ENCODE measurements around the gene TDRD10.

TDRD10 gene

GRCh38 chr1:154557248-154557938 lies 55.4 kb downstream of the TDRD10 start:
- DNase-seq (ENCODE audit: low spot score) = no peak
- in situ Hi-C loops (cut with MboI; ENCODE audit: low pct_unique_long_range_greater_than_20kb, low sequenced_read_pairs, unreplicated experiment) = loop anchor here (25.0 kb wide), 1 partner anchor 330 kb away; no protein-coding TSS in a partner anchor
- TF ChIP-seq, protein P1, sequence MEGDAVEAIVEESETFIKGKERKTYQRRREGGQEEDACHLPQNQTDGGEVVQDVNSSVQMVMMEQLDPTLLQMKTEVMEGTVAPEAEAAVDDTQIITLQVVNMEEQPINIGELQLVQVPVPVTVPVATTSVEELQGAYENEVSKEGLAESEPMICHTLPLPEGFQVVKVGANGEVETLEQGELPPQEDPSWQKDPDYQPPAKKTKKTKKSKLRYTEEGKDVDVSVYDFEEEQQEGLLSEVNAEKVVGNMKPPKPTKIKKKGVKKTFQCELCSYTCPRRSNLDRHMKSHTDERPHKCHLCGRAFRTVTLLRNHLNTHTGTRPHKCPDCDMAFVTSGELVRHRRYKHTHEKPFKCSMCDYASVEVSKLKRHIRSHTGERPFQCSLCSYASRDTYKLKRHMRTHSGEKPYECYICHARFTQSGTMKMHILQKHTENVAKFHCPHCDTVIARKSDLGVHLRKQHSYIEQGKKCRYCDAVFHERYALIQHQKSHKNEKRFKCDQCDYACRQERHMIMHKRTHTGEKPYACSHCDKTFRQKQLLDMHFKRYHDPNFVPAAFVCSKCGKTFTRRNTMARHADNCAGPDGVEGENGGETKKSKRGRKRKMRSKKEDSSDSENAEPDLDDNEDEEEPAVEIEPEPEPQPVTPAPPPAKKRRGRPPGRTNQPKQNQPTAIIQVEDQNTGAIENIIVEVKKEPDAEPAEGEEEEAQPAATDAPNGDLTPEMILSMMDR (IDR thresholded peaks at IDR 0.05; ENCODE audit: extremely low read depth, insufficient read depth, missing control alignments) = no peak

- in situ Hi-C loops (cut with MboI; ENCODE audit: low pct_unique_long_range_greater_than_20kb, low sequenced_read_pairs, unreplicated experiment) = loop anchor here (25.0 kb wide), 1 partner anchor 329 kb away; no protein-coding TSS in a partner anchor
- TF ChIP-seq, protein P1 (IDR thresholded peaks at IDR 0.05; ENCODE audit: extremely low read depth, insufficient read depth, missing control alignments) = no peak
- DNase-seq (ENCODE audit: low spot score) = no peak
These were observed 56.1 kb downstream of the TDRD10 start, which contains the start of gene UBE2Q1 for GRCh38 chr1:154557939-154558719. Gene UBE2Q1 (minus strand): TSS chr1:154558662. CDS start chr1:154558553, 109 bp downstream.

GRCh38 chr1:154558720-154559465 lies 56.9 kb downstream of the TDRD10 start:
- TF ChIP-seq, protein P1 (IDR thresholded peaks at IDR 0.05; ENCODE audit: extremely low read depth, insufficient read depth, missing control alignments) = no peak
- peak; percentile 98 for DNase-seq (ENCODE audit: low spot score)
- in situ Hi-C loops (cut with MboI; ENCODE audit: low pct_unique_long_range_greater_than_20kb, low sequenced_read_pairs, unreplicated experiment) = loop anchor here (25.0 kb wide), 1 partner anchor 328 kb away; no protein-coding TSS in a partner anchor

- peak; percentile 82 for DNase-seq (ENCODE audit: low spot score)
- TF ChIP-seq, protein P1 (IDR thresholded peaks at IDR 0.05; ENCODE audit: extremely low read depth, insufficient read depth, missing control alignments) = peak; percentile 94
- in situ Hi-C loops (cut with MboI; ENCODE audit: low pct_unique_long_range_greater_than_20kb, low sequenced_read_pairs, unreplicated experiment) = loop anchor here (25.0 kb wide), 1 partner anchor 328 kb away; no protein-coding TSS in a partner anchor
These were observed 57.5 kb downstream of the TDRD10 start for GRCh38 chr1:154559466-154560044.

DNA sequence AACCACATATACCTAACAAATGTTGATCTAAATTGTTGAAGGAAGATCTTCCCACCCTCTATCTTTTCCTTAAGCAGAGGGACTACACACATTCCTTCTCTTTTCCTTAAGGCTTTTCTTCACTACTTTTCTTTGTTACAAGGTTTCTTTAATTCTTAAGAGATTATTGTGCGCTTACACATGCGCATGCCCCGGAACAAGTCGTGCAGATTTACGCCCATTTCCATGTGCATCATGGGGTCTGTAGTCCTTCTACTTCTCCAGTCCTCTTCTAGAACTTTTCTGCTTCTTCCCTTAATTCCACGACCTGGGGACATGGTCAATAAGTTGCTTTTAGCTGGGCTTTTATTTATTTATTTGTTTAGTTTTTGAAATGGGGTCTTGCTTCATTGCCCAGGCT lies 63.9 kb downstream of the TDRD10 start:
- in situ Hi-C loops (cut with MboI; ENCODE audit: low pct_unique_long_range_greater_than_20kb, low sequenced_read_pairs, unreplicated experiment) = loop anchor here (25.0 kb wide), 1 partner anchor 321 kb away; no protein-coding TSS in a partner anchor
- TF ChIP-seq, protein P1 (IDR thresholded peaks at IDR 0.05; ENCODE audit: extremely low read depth, insufficient read depth, missing control alignments) = no peak
- no peak for DNase-seq (ENCODE audit: low spot score)

All from GM13977 (cell line).